Measurements from ENCODE around the gene ARRB1. TPM values are rescaled to one million over a fixed set of nuclear protein-coding genes. Genes with fewer than 3 reads are reported as not detected.
A peak's percentile ranks its signal among the peaks of the same experiment; 100 is the strongest.

Gene ARRB1
- total RNA-seq, 4 donors from 2014 or later, result 26.3 to 104 (median 29.3) TPM

DNA sequence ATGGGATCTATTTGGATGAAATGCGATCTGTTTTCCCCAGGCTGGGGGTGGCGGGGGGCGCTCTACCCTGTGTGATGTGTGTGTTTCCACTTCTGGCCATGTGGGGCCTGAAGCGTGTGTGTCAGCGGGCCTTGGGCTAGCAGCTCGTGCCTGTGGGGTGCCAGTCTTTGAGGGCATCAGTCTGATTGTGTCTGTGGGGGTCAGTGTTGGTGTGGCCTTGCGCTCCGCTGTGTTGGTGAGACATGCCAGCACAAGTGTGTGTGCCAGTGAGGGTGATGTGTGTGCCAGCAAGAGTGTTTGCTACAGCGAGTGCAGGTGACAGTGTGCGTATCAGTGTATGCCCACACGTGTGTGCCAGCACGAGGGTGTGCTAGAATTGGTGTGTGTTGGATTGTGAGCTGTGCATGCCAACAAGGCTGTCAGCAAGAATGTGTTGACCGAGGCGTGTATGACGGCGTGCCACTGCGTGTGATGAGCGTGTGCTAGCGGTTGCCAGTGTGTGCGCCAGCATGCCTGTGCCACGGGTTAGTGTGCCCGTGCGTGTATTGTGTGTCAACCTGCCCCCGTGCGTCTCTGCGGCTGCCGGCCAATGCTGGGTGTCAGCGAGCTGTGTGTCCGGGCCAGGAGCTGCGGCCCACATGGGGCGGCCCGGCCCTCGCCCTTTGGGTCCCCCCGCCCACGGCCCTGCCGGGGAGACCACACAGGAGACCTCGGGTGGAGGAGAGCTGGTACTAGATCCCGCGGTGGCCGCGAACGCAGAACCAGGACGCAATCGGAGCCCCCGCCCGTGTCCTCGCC lies 519 bp downstream of the ARRB1 start:
- peak in 1 of 2 donors; percentile 93 for DNase-seq (ENCODE audit: low spot score in 2 of 2)
- TF ChIP-seq, protein P1, sequence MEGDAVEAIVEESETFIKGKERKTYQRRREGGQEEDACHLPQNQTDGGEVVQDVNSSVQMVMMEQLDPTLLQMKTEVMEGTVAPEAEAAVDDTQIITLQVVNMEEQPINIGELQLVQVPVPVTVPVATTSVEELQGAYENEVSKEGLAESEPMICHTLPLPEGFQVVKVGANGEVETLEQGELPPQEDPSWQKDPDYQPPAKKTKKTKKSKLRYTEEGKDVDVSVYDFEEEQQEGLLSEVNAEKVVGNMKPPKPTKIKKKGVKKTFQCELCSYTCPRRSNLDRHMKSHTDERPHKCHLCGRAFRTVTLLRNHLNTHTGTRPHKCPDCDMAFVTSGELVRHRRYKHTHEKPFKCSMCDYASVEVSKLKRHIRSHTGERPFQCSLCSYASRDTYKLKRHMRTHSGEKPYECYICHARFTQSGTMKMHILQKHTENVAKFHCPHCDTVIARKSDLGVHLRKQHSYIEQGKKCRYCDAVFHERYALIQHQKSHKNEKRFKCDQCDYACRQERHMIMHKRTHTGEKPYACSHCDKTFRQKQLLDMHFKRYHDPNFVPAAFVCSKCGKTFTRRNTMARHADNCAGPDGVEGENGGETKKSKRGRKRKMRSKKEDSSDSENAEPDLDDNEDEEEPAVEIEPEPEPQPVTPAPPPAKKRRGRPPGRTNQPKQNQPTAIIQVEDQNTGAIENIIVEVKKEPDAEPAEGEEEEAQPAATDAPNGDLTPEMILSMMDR (IDR thresholded peaks at IDR 0.05), result no peak
- TF ChIP-seq POLR2A (IDR thresholded peaks at IDR 0.05), result no peak
- intact Hi-C loops (cut with DNase I; ENCODE audit: low total_unique reads), result no loop called here
- peak overlapping the region; percentile 62 for H3K4me3 ChIP-seq (ENCODE audit: low read depth, poor library complexity, severe bottlenecking)
- WGBS, 2 donors, result 6 to 9% methylated on average over 18 to 19 of the region's 47 CpGs

DNA sequence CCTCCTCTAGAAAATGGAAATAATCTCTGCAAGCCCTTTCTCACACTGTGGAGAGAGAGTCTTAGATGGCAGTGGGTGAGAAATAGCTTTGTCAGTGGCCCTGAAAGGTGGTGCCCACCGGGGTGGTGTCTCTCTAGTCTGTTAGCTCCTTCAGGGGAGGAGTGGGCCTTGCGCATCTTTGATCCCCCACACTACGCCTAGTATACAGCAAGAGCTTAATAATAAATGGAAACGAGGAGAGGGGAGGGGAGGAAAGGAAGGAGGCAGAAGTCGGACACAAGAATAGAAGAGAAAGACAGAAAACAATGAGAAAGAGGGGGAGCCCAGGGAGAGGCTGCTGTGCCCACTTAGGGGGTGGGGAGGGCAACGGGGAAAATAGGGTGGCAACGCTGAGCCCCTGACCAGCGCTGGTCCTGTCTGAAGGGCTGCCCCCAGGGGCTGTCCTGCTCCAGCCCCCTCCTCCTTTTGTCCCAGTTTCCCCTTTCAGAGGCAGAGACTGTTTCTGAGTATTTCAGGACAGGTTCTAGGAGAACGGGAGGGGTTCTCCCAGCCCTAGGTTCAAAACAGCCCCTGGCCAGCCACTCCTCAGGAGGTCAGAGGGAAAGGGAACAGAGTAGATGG lies 1.2 kb downstream of the ARRB1 start:
- intact Hi-C loops (cut with DNase I; ENCODE audit: low total_unique reads), result no loop called here
- DNase-seq (ENCODE audit: low spot score in 2 of 2), result no peak
- no peak overlapping the region for H3K4me3 ChIP-seq (ENCODE audit: low read depth, poor library complexity, severe bottlenecking)
- 52 to 61% methylated on average over 9 of the region's 9 CpGs for WGBS, 2 donors
- TF ChIP-seq, protein P1 (IDR thresholded peaks at IDR 0.05), result no peak
- no peak for TF ChIP-seq POLR2A (IDR thresholded peaks at IDR 0.05)

- intact Hi-C loops (cut with DNase I; ENCODE audit: low total_unique reads), result no loop called here
These were observed 1.8 kb downstream of the ARRB1 start for GRCh38 chr11:75349521-75350116.

DNA sequence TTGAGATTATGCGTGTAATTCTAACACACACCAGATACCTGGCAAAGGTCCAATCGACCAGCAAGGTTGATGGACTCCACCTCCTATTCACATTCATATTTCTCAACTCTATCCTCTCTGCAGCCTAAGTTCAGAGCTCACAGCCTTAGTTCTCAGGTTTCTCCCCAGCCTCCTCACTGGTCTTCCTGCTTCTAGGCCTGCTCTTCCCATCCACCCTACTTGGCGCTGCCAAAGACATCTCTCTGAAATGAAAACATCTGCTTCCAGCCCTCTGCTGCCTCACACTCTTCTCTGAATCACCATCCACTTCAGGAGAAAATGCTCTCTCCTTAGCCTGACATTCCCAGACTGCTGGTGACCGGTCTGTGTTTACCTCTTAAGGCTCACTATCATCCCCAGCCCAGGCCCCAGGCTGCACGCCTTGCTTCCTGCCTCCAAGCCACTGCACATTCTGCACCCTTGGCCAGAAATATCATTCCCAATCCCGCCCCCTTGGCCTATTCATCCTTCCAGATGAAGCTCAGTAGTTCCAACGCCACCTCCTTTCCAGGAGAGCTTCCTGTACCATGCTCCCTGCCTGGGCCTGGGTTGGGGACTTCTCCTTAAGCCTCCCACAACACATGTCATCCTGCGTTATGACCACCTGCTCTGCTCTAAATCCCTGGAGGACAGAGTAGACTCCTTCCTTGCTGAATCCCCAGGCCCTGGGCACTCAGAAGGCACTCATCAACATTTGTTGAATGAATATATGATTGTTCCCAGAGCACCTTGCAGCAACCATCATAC lies 3.5 kb downstream of the ARRB1 start:
- no peak overlapping the region for H3K4me3 ChIP-seq (ENCODE audit: low read depth, poor library complexity, severe bottlenecking)
- intact Hi-C loops (cut with DNase I; ENCODE audit: low total_unique reads), result no loop called here
- no peak for TF ChIP-seq POLR2A (IDR thresholded peaks at IDR 0.05)
- TF ChIP-seq, protein P1 (IDR thresholded peaks at IDR 0.05), result no peak
- 23% methylated on average over 8 of the region's 8 CpGs for WGBS, 2 donors
- no peak for DNase-seq (ENCODE audit: low spot score in 2 of 2)

More at GRCh38 chr11:75349521-75350116, 1.8 kb downstream of the ARRB1 start:
- 68 to 86% methylated on average over 3 to 4 of the region's 4 CpGs for WGBS, 2 donors
- DNase-seq (ENCODE audit: low spot score in 2 of 2), result no peak
- H3K4me3 ChIP-seq (ENCODE audit: low read depth, poor library complexity, severe bottlenecking), result no peak overlapping the region
- TF ChIP-seq, protein P1 (IDR thresholded peaks at IDR 0.05), result no peak
- no peak for TF ChIP-seq POLR2A (IDR thresholded peaks at IDR 0.05)

- H3K4me3 ChIP-seq (ENCODE audit: low read depth, poor library complexity, severe bottlenecking), result no peak overlapping the region
- TF ChIP-seq, protein P1 (IDR thresholded peaks at IDR 0.05), result no peak
- TF ChIP-seq POLR2A (IDR thresholded peaks at IDR 0.05), result no peak
- WGBS, 2 donors, result 54 to 60% methylated on average over 10 to 11 of the region's 11 CpGs
- DNase-seq (ENCODE audit: low spot score in 2 of 2), result no peak
- intact Hi-C loops (cut with DNase I; ENCODE audit: low total_unique reads), result no loop called here
These were observed 4.4 kb downstream of the ARRB1 start for GRCh38 chr11:75346912-75347647.
